GM19463 (cell line): Measurements from ENCODE around the gene PCDHB3.
A peak's percentile ranks its signal among the peaks of the same experiment; 100 is the strongest.
"Not testable (repeated sequence)": the region's sequence is repeated elsewhere in the genome, so short reads cannot be mapped to it uniquely, and the experiment has no call there.

ENCODE experiments used
- ATAC-seq: cut with Tn5 transposase; IDR thresholded peaks from one replicate; pipeline ENCODE4 v1.9.1; 2021; ENCODE audit warnings: mild to moderate bottlenecking, moderate library complexity; ENCODE audit not compliant: unreplicated experiment

Gene PCDHB3

DNA sequence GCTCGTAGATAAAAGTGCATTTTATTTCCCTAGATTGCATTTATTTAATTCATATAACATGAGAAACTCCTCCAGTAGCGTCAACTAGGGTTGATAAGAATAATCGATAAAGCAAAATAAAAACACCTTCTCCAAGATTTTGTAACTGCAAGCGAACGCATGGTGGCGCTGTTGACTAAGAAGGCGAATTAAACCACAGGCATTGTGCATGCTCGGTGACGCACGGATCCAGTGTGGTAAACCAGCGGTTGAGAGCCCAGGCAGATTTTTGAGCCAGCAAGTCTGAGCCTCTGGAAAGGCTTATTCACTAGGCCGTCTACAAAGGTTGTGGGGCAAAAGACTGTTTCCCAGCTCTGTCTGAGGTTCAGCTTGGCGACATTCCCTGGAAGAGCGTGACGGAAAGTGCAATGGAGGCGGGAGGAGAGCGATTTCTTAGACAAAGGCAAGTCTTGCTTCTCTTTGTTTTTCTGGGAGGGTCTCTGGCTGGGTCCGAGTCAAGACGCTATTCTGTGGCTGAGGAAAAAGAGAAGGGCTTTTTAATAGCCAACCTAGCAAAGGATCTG, at the start of gene PCDHB3:
Gene PCDHB3, plus strand, starts transcription at position 231 of the 563 bp plus-strand sequence. Its CDS starts 177 bp downstream, at position 408.
- ATAC-seq, result no peak

DNA sequence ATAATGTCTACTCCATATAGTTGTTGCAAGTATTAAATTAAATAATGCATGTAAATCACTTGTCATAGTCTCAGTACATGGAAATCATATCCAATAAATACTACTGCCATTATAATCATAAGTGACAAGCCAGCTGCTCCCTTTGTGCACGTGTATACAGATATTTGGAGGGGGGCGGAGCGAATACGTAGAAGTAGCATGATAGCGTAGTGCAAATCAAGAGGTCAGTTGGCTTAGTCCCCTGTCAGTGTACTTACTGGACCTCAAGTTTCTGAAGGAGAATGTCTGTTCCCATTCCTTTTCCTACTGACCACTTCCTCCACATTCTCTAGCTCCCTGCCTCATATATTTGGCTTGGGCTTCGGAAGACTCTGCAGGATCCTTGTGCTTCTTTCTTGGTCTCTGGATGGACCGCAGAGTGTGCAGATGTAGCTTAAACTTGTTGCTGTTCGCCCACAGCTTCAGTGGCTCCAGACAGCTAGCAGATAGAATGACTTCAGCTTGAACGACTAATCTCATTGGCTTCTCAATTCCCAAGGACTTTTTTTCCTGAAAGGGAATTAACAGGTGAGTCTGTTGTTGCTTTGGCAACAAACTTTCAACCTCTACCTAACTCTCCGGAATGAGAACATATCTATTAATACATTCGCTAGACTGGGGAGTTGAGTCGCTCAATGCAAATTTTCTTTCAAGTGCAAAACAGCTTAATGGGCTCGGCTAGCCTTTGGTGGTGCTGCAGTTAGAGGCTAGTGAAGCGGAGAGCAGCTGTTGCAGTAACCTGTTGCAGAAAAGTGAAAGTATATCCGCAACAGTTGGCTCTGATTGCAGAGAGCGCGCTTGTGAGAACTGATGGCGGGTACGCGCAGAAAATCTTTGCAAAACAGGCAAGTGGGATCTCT, 49.4 kb upstream of the PCDHB3 start, which contains the start of gene PCDHB1:
Gene PCDHB1, plus strand, starts transcription at position 753 of the 899 bp plus-strand sequence. Its CDS starts 97 bp downstream, at position 850.
- no peak for ATAC-seq

DNA sequence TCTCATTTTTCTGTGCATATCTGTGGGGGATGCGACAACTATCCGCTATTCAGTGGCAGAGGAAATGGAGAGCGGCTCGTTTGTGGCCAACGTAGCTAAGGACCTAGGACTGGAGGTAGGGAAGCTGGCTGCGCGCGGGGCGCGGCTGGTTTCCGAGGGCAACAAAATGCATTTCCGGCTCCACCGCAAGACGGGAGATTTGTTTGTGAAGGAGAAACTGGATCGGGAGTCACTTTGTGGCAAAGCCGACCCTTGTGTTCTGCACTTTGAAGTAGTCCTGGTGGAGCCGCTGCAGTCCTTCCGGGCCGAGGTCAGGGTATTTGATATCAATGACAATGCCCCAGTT, 48.8 kb upstream of the PCDHB3 start:
- no peak for ATAC-seq

DNA sequence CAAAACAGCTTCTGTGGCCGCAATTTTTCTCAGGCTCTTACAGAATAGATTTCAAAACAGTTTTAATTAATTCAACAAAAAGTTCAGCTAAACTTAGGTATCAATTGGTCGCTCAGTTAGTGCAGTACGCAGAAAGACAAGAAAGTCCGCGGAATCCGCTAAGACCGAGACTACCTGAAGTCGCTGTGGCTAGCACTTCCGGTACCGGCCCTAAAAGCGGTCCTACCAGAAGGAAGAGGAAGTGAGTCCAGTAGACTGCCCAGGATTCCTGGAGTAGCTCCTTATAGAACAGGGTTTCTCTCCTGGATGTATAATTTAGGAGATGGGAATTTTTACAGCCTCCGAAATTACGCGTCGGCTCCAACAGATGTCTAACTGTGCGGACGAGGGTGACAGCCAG, 22.4 kb upstream of the PCDHB3 start:
- no peak for ATAC-seq

DNA sequence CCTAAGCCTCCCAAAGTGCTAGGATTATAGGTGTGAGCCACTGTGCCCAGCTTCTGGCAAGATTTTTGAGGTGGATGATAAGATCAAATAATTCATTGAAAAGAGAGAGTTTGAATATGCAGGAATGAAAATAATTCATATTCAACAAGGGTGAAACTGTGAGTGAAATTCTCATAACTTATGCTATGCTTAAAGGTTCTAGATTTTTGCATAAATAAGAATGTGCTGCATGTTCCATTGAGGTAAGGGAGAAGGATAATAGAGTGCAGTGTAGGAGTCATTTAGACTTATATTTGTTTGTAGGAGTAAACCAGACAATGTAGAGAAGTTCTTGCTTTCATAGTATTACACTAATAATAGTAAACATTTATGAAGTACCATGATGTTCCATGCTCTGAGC, 18.0 kb upstream of the PCDHB3 start:
- ATAC-seq, result no peak

DNA sequence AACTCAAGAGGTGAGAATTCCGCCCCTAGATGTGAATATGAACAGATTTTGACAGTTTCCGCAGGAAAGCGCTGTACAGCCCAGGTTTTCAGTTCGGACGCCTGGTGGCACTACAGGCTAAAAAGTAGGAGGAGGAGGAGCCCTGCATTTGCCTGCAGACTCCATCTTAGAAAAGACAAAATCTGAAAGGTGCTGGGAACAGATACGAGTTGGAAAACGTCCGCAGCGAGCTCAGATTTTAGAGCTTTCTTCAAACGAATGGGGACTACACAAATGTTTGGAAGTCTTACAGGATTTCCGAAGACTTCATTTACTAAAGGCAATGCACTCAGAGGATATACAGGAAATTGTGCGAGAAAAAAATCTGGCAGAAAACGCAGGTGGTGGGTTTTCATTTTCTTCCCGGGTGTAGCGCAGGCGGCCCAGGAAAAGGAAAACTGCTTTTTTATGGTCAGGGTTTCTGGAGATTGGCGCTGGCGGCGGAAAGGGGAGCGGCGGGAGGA, 15.7 kb upstream of the PCDHB3 start:
- ATAC-seq, result peak; percentile 61

DNA sequence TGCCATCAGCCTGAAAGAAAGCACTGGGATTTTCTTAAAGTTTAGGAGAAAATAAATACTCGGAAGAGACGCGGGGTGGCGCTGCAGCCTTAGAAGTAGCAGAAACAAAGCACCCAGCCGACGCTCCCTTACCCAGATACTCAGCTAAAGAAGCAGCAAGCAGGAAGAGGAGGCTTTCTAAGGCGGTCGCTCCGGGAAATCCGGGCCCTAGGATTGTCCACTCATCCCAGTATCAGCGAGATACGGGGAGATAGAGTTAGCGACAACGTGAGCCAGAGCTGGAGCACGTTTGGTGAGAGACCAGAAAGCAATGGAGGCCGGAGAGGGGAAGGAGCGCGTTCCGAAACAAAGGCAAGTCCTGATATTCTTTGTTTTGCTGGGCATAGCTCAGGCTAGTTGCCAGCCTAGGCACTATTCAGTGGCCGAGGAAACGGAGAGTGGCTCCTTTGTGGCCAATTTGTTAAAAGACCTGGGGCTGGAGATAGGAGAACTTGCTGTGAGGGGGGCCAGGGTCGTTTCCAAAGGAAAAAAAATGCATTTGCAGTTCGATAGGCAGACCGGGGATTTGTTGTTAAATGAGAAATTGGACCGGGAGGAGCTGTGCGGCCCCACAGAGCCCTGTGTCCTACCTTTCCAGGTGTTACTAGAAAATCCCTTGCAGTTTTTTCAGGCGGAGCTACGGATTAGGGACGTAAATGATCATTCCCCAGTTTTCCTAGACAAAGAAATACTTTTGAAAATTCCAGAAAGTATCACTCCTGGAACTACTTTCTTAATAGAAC, 5.6 kb upstream of the PCDHB3 start, which contains the start of gene PCDHB2:
Gene PCDHB2, plus strand, starts transcription at position 135 of the 782 bp plus-strand sequence. Its CDS starts 176 bp downstream, at position 311.
- no peak for ATAC-seq

DNA sequence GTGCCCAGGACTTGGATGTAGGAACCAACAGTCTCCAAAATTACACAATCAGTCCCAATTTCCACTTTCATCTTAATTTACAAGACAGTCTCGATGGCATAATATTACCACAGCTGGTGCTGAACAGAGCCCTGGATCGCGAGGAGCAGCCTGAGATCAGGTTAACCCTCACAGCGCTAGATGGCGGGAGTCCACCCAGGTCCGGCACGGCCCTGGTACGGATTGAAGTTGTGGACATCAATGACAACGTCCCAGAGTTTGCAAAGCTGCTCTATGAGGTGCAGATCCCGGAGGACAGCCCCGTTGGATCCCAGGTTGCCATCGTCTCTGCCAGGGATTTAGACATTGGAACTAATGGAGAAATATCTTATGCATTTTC, 5.0 kb upstream of the PCDHB3 start:
- no peak for ATAC-seq

DNA sequence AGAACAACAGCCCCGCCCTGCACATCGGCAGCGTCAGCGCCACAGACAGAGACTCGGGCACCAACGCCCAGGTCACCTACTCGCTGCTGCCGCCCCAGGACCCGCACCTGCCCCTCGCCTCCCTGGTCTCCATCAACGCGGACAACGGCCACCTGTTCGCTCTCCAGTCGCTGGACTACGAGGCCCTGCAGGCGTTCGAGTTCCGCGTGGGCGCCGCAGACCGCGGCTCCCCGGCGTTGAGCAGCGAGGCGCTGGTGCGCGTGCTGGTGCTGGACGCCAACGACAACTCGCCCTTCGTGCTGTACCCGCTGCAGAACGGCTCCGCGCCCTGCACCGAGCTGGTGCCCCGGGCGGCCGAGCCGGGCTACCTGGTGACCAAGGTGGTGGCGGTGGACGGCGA, 4.1 kb upstream of the PCDHB3 start:
- not testable (repeated sequence) for ATAC-seq

DNA sequence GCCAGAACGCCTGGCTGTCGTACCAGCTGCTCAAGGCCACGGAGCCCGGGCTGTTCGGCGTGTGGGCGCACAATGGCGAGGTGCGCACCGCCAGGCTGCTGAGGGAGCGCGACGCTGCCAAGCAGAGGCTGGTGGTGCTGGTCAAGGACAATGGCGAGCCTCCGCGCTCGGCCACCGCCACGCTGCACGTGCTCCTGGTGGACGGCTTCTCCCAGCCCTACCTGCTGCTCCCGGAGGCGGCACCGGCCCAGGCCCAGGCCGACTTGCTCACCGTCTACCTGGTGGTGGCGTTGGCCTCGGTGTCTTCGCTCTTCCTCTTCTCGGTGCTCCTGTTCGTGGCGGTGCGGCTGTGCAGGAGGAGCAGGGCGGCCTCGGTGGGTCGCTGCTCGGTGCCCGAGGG, 3.7 kb upstream of the PCDHB3 start:
- ATAC-seq, result not testable (repeated sequence)

DNA sequence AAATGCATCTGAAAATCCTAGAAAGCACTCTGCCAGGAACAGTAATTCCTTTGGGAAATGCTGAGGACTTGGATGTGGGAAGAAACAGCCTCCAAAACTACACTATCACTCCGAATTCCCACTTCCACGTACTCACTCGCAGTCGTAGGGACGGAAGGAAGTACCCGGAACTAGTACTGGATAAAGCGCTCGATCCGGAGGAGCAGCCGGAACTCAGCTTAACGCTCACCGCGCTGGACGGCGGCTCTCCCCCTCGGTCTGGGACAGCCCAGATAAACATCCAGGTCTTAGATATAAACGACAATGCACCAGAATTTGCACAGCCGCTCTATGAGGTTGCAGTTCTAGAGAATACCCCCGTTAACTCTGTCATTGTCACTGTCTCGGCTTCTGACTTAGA, 786 bp downstream of the PCDHB3 start:
- ATAC-seq, result no peak

DNA sequence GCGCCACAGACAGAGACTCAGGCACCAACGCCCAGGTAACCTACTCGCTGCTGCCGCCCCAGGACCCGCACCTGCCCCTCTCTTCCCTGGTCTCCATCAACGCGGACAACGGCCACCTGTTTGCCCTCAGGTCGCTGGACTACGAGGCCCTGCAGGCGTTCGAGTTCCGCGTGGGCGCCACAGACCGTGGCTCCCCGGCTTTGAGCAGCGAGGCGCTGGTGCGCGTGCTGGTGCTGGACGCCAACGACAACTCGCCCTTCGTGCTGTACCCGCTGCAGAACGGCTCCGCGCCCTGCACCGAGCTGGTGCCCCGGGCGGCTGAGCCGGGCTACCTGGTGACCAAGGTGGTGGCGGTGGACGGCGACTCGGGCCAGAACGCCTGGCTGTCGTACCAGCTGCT, 1.8 kb downstream of the PCDHB3 start:
- ATAC-seq, result not testable (repeated sequence)

DNA sequence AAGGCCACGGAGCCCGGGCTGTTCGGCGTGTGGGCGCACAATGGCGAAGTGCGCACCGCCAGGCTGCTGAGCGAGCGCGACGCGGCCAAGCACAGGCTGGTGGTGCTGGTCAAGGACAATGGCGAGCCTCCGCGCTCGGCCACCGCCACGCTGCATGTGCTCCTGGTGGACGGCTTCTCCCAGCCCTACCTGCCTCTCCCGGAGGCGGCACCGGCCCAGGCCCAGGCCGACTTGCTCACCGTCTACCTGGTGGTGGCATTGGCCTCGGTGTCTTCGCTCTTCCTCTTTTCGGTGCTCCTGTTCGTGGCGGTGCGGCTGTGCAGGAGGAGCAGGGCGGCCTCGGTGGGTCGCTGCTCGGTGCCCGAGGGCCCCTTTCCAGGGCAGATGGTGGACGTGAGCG, 2.2 kb downstream of the PCDHB3 start:
- not testable (repeated sequence) for ATAC-seq

DNA sequence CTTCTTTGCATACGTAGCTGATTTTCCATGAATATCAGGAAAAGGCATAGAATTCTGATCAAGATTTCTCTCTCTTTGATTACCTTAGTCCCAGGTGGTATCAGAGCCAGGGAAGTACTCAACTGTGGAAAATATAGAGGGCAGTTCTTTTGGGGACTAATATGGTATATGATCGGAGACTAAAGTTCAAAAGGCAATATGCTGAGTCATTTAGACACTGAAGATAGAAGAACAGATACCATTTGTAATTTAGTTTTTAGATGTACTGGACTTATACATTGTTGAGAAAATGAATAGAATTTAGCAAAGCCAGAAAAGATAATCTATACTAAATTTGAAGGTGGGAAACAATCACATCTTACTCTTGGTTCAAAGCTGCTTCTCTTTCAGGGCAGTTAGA, 5.1 kb downstream of the PCDHB3 start:
- ATAC-seq, result no peak

DNA sequence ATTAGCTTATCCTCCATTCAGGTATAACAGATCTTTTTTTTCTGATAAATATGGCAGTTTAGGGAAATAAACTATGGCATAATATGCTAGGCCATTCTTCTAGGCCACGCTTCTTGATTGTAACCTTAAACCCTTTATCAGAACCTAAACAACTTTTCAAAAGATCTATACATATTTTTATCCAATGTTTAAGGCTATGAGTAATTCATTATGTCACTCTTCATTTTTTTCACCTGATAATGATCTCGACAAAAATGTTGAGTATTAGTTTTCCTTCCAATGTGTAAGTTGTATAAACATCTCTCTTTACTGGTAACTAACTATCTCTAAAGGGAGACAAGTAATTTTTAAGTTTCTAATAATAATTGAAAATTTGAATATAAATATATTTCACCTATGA, 19.0 kb downstream of the PCDHB3 start:
- no peak for ATAC-seq

DNA sequence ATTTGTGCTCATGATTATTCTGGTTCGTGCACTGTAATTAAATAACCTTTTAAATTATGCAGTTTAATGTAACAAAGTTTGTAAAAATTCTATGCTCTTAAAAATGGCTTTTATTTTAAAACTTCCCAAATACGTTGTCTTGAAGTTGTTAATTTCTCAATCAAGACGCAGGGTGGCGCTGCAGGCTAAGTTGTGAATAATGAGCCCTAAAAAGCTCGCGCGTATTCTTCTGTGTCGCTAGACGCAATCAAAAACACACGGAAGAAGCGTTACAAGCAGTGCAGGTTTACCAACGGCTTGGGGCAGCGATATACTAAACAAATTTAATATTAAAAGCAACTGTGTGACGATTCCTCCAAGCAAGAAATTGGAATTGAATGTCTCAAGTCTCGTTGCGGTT, 21.3 kb downstream of the PCDHB3 start, which contains the start of gene PCDHB4:
Gene PCDHB4, plus strand, starts transcription at position 256 of the 400 bp plus-strand sequence. CDS start 181 bp downstream, outside the sequence.
- no peak for ATAC-seq

DNA sequence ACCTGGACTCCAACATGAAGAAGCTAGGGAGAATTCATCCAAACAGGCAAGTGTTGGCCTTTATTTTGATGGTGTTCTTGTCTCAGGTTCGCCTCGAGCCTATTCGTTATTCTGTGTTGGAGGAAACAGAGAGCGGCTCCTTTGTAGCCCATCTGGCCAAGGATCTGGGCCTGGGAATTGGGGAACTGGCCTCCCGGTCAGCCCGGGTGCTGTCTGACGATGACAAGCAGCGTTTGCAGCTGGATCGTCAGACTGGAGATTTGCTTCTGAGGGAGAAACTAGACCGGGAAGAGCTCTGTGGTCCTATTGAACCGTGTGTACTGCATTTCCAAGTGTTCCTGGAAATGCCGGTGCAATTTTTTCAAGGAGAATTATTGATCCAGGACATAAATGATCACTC, 21.7 kb downstream of the PCDHB3 start:
- no peak for ATAC-seq

DNA sequence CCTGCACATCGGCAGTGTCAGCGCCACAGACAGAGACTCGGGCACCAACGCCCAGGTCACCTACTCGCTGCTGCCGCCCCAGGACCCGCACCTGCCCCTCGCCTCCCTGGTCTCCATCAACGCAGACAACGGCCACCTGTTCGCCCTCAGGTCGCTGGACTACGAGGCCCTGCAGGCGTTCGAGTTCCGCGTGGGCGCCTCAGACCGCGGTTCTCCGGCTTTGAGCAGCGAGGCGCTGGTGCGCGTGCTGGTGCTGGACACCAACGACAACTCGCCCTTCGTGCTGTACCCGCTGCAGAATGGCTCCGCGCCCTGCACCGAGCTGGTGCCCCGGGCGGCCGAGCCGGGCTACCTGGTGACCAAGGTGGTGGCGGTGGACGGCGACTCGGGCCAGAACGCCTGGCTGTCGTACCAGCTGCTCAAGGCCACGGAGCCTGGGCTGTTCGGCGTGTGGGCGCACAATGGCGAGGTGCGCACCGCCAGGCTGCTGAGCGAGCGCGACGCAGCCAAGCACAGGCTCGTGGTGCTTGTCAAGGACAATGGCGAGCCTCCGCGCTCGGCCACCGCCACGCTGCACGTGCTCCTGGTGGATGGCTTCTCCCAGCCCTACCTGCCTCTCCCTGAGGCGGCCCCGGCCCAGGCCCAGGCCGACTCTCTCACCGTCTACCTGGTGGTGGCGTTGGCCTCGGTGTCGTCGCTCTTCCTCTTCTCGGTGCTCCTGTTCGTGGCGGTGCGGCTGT, 23.3 kb downstream of the PCDHB3 start:
- not testable (repeated sequence) for ATAC-seq

DNA sequence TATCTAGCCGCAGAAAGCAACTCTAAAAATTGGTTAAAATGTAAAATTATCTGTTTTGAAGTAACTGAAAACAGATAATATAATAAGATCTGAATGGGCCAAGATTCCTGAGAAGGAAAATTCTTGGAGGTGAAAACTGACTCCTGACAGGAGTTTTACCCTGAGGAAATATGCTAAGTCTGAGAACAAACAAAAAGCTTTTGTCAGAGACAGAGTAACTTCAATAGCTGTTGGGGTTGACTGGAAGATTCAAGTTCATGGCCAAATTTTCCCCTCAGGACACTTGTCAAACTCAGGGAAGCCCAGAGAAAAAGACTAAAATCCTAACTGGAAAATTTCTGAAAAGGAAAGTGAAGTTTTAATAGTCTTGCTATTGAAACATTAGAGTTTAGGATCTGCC, 27.0 kb downstream of the PCDHB3 start:
- ATAC-seq, result no peak

DNA sequence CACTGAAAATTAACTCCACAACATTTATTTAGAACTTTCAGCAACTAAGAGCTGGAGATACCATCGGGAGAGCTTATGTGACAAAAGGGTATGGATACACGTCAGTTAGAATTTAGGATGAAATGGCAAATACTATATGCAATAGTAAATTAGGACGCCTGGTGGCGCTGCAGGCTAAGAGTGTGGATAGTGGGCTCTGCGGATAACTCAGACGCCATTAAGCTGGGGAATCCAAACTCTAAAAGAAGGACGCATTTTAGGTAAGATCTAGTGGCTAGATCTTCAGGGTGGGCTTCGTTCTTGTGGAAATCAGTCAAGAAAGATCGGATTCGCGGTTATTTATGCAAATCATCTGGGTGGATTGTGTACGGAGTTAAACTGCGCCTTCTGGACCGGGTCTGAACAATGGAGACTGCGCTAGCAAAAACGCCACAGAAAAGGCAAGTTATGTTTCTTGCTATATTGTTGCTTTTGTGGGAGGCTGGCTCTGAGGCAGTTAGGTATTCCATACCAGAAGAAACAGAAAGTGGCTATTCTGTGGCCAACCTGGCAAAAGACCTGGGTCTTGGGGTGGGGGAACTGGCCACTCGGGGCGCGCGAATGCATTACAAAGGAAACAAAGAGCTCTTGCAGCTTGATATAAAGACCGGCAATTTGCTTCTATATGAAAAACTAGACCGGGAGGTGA, 34.9 kb downstream of the PCDHB3 start, which contains the start of gene PCDHB5:
Gene PCDHB5, plus strand, starts transcription at position 177 of the 688 bp plus-strand sequence. Its CDS starts 229 bp downstream, at position 406.
- no peak for ATAC-seq
